Measurements from ENCODE around the gene RAD51B. TPM values are rescaled to one million over a fixed set of nuclear protein-coding genes. Genes with fewer than 3 reads are reported as not detected.

Gene RAD51B
- total RNA-seq, 1 experiment from 2014 or later = 20.0 TPM

DNA sequence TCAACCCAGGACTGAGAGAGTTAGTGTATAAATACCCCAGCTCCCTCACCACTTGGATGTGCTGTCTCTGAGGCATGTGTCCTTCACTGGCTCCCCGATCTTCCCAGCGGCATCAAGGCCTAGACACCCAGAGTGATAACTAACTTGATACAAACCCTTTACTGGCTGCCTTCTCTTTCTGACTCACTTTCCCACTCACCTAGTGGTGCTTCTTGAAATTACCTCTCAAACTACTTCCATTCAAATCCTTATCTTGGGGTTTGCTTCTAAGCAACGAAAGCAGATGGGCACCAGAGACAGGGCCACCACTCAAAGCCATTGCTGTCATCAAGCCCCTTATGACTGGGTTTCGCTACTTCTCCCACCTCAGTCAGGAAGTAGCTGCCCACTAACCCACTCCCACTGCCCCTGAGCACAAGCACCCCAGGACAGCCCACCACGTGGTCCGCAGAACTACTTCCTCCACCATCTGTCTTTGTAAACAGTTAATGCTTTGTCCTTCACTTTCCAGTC lies 956.1 kb downstream of the RAD51B start:
- Histone ChIP-seq H3K79me2 (ENCODE audit: insufficient read depth, low read length) (no peaks in the 10 kb centered on the region), H3K4me2 (ENCODE audit: low read length) (no peak overlapping the region), H3K27ac (ENCODE audit: low read depth, low read length) (no peak overlapping the region), H3K9me2 (ENCODE audit: insufficient read depth) (no peaks in the 10 kb centered on the region), H3K9me3 (ENCODE audit: control insufficient read depth in 1 of 2, insufficient read depth in 1 of 2, low read depth in 1 of 2, low read length in 2 of 2) (0 out of 4 replicates have a peak, but pooled peaks cover 0 to 5% of the 10 kb centered on the region in 2 experiments), H3K9ac (ENCODE audit: low read length) (no peak overlapping the region), H4K20me1 (ENCODE audit: insufficient read depth) (no peaks in the 10 kb centered on the region), H3K4me1 (ENCODE audit: control insufficient read depth in 1 of 2, insufficient read depth in 2 of 2, low read length in 2 of 2) (peaks cover 33 to 36% of the 10 kb centered on the region in 2 experiments), H3K4me3 (replicated peaks in 1 of 2; ENCODE audit: low read depth in 1 of 2, low read length in 2 of 2) (no peak overlapping the region), H3K36me3 (ENCODE audit: control insufficient read depth in 1 of 2, insufficient read depth in 2 of 2, low read length in 2 of 2) (no peaks in the 10 kb centered on the region), H2AFZ (ENCODE audit: low read depth, low read length, poor library complexity, severe bottlenecking) (no peak overlapping the region), H3K27me3 (ENCODE audit: insufficient read depth, low read length) (no peaks in the 10 kb centered on the region)
- no TSS peak for BruUV-seq (replicated peaks)
- ChIA-PET POLR2A (interaction anchor here (2.0 kb wide), 1 partner anchor 9 kb away, joined by 8 read pairs; no protein-coding TSS in a partner anchor), RAD21 (ENCODE audit: low non-redundant PET in 1 of 2, low total read pairs in 2 of 2, uncharacterized antibody in 2 of 2, unreplicated experiment in 2 of 2) (no interaction called here), CTCF (no interaction called here)
- intact Hi-C loops (cut with micrococcal nuclease) = no loop called here
- TF ChIP-seq ATF3 (IDR thresholded peaks at IDR 0.05) (no peak), CTCF (IDR thresholded peaks at IDR 0.05 in 2 of 3, conservative IDR thresholded peaks at IDR 0.05 in 1 of 3; ENCODE audit: borderline replicate concordance in 1 of 3, insufficient read depth in 1 of 3, low read depth in 2 of 3, low read length in 2 of 3) (peak in 2 of 3 experiments; percentile 39 to 49; a peak in 4 of 6 replicates)
- ATAC-seq (no peak), DNase-seq (ENCODE audit: low read depth, low spot score) (no peak)

DNA sequence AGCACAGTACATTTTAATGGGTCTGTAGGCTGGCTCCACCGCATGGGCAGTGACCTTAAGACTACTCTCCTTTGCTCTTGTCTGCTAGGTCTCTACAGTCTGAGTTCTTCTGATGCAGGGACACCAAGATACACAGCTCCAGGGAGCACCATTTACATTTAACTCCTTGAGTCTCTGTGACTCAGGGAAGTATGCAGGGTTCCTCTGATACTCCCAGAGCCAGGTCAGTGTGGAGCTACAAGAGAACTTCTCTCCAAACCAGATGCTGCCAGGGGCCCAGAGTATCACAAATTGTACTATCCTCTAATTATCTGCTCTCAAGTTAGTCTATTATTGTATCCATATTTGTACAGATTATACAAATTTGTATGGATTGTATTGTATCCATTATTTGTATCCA lies 958.1 kb downstream of the RAD51B start:
- ChIA-PET RAD21 (ENCODE audit: low non-redundant PET in 1 of 2, low total read pairs in 2 of 2, uncharacterized antibody in 2 of 2, unreplicated experiment in 2 of 2) (no interaction called here), CTCF (no interaction called here), POLR2A (interaction anchor here (2.0 kb wide), 1 partner anchor 15 kb away, joined by 5 read pairs; the partner anchor contains the start of gene ZFP36L1)
- H4K20me1 ChIP-seq (ENCODE audit: insufficient read depth) = no peaks in the 10 kb centered on the region
- 0 out of 4 replicates have a peak, but pooled peaks cover 0 to 5% of the 10 kb centered on the region in 2 experiments for H3K9me3 ChIP-seq (ENCODE audit: control insufficient read depth in 1 of 2, insufficient read depth in 1 of 2, low read depth in 1 of 2, low read length in 2 of 2)
- peak overlapping the region; percentile 88; the same call in 1 of the 2 replicates for H3K27ac ChIP-seq (ENCODE audit: low read depth, low read length)
- no peak overlapping the region for H3K9ac ChIP-seq (ENCODE audit: low read length)
- H3K4me3 ChIP-seq (replicated peaks in 1 of 2; ENCODE audit: low read depth in 1 of 2, low read length in 2 of 2) = no peak overlapping the region
- DNase-seq (ENCODE audit: low read depth, low spot score) = no peak
- ATAC-seq = no peak
- no peak overlapping the region for H3K4me2 ChIP-seq (ENCODE audit: low read length)
- no peaks in the 10 kb centered on the region for H3K27me3 ChIP-seq (ENCODE audit: insufficient read depth, low read length)
- BruUV-seq (replicated peaks) = no TSS peak
- intact Hi-C loops (cut with micrococcal nuclease) = loop anchor here (2.0 kb wide), 1 partner anchor 179 kb away; no protein-coding TSS in a partner anchor
- no peaks in the 10 kb centered on the region for H3K79me2 ChIP-seq (ENCODE audit: insufficient read depth, low read length)
- no peak overlapping the region for H2AFZ ChIP-seq (ENCODE audit: low read depth, low read length, poor library complexity, severe bottlenecking)
- H3K36me3 ChIP-seq (ENCODE audit: control insufficient read depth in 1 of 2, insufficient read depth in 2 of 2, low read length in 2 of 2) = no peaks in the 10 kb centered on the region
- peaks cover 53 to 56% of the 10 kb centered on the region in 2 experiments for H3K4me1 ChIP-seq (ENCODE audit: control insufficient read depth in 1 of 2, insufficient read depth in 2 of 2, low read length in 2 of 2)
- H3K9me2 ChIP-seq (ENCODE audit: insufficient read depth) = no peaks in the 10 kb centered on the region
- TF ChIP-seq SIN3A (IDR thresholded peaks at IDR 0.05; ENCODE audit: low read depth) (no peak), POLR2A (IDR thresholded peaks at IDR 0.05; ENCODE audit: borderline replicate concordance, extremely low read depth, insufficient read depth, insufficient read length) (no peak), REST (IDR thresholded peaks at IDR 0.05; ENCODE audit: low read depth) (no peak), TCF7L2 (IDR thresholded peaks at IDR 0.05; ENCODE audit: borderline replicate concordance, extremely low read depth, insufficient read depth, insufficient read length) (no peak), ZBTB33 (IDR thresholded peaks at IDR 0.05; ENCODE audit: extremely low read depth, insufficient replicate concordance, low read length) (no peak), ZFX (IDR thresholded peaks at IDR 0.05) (no peak), ATF3 (IDR thresholded peaks at IDR 0.05) (no peak), SRF (IDR thresholded peaks at IDR 0.05; ENCODE audit: low read depth) (no peak)

Measured in HCT116 (cell line).